ENCODE data around the gene ZNF202. TPM values are rescaled to one million over a fixed set of nuclear protein-coding genes. Genes with fewer than 3 reads are reported as not detected.

Gene ZNF202
- total RNA-seq (10 to 100 TPM; 10.7 to 11.1 TPM), polyA plus RNA-seq (ENCODE audit: insufficient read length in 2 of 2) (10 to 100 TPM; 13.9 to 15.0 TPM)
- long read RNA-seq, donor 1: 0 reads
- long read RNA-seq, donor 2: 0 reads
- long read RNA-seq, donor 3: 0 reads
- long read RNA-seq, donor 4: 0 reads

- Histone ChIP-seq H3K27me3 (ENCODE audit: control insufficient read depth, insufficient read depth, low read length) (no peaks in the 10 kb centered on the region), H3K4me3 (ENCODE audit: low read depth, low read length) (peak within 1 kb of the TSS; percentile 86), H3K27ac (ENCODE audit: low read depth, low read length) (peak within 1 kb of the TSS; percentile 34), H3K36me3 (ENCODE audit: control insufficient read depth, insufficient read depth, low read length) (peaks cover 5% of the 10 kb centered on the region), H3K4me1 (ENCODE audit: control insufficient read depth, insufficient read depth, low read length) (peaks cover 8% of the 10 kb centered on the region), H3K9me3 (ENCODE audit: control insufficient read depth, insufficient read depth, low read length) (no peaks in the 10 kb centered on the region)
- under 1% methylated on average over 62 of the region's 67 CpGs for WGBS (ENCODE audit: insufficient coverage)
- peak; percentile 84 to 98 (median 86) for DNase-seq (ENCODE audit: low read depth in 4 of 6, low spot score in 6 of 6)
Observed at GRCh38 chr11:123741159-123742030, at the start of gene ZNF202. Gene ZNF202, minus strand, starts transcription at chr11:123741660. Its CDS starts 10,772 bp downstream, at chr11:123730888.

GRCh38 chr11:123783536-123783935, 42.1 kb upstream of the ZNF202 start:
- H3K4me1 ChIP-seq (ENCODE audit: control insufficient read depth, insufficient read depth, low read length): no peaks in the 10 kb centered on the region
- H3K27ac ChIP-seq (ENCODE audit: low read depth, low read length): no peak overlapping the region
- no peaks in the 10 kb centered on the region for H3K9me3 ChIP-seq (ENCODE audit: control insufficient read depth, insufficient read depth, low read length)
- H3K27me3 ChIP-seq (ENCODE audit: control insufficient read depth, insufficient read depth, low read length): no peaks in the 10 kb centered on the region
- H3K36me3 ChIP-seq (ENCODE audit: control insufficient read depth, insufficient read depth, low read length): no peaks in the 10 kb centered on the region
- no CpG with 5 or more reads among the region's 1 CpG for WGBS (ENCODE audit: insufficient coverage)
- no peak for DNase-seq (ENCODE audit: low read depth in 4 of 6, low spot score in 6 of 6)
- no peak overlapping the region for H3K4me3 ChIP-seq (ENCODE audit: low read depth, low read length)

- DNase-seq (ENCODE audit: low read depth in 4 of 6, low spot score in 6 of 6): no peak
- Histone ChIP-seq H3K4me3 (ENCODE audit: low read depth, low read length) (no peak overlapping the region), H3K9me3 (ENCODE audit: control insufficient read depth, insufficient read depth, low read length) (no peaks in the 10 kb centered on the region), H3K27me3 (ENCODE audit: control insufficient read depth, insufficient read depth, low read length) (no peaks in the 10 kb centered on the region), H3K4me1 (ENCODE audit: control insufficient read depth, insufficient read depth, low read length) (no peaks in the 10 kb centered on the region), H3K27ac (ENCODE audit: low read depth, low read length) (no peak overlapping the region), H3K36me3 (ENCODE audit: control insufficient read depth, insufficient read depth, low read length) (no peaks in the 10 kb centered on the region)
- 71% methylated on average over 1 of the region's 1 CpG for WGBS (ENCODE audit: insufficient coverage)
Observed at GRCh38 chr11:123778511-123778910, 37.1 kb upstream of the ZNF202 start.

- no peaks in the 10 kb centered on the region for H3K4me1 ChIP-seq (ENCODE audit: control insufficient read depth, insufficient read depth, low read length)
- no peaks in the 10 kb centered on the region for H3K36me3 ChIP-seq (ENCODE audit: control insufficient read depth, insufficient read depth, low read length)
- DNase-seq (ENCODE audit: low read depth in 4 of 6, low spot score in 6 of 6): peak in 2 of 6 donors; percentile 7 to 36
- no peaks in the 10 kb centered on the region for H3K9me3 ChIP-seq (ENCODE audit: control insufficient read depth, insufficient read depth, low read length)
- WGBS (ENCODE audit: insufficient coverage): 56% methylated on average over 1 of the region's 4 CpGs
- no peak overlapping the region for H3K4me3 ChIP-seq (ENCODE audit: low read depth, low read length)
- no peak overlapping the region for H3K27ac ChIP-seq (ENCODE audit: low read depth, low read length)
- H3K27me3 ChIP-seq (ENCODE audit: control insufficient read depth, insufficient read depth, low read length): no peaks in the 10 kb centered on the region
Observed at GRCh38 chr11:123775715-123776549, 34.5 kb upstream of the ZNF202 start.

GRCh38 chr11:123775289-123775688, 33.8 kb upstream of the ZNF202 start:
- peak in 2 of 6 donors; percentile 8 to 58 for DNase-seq (ENCODE audit: low read depth in 4 of 6, low spot score in 6 of 6)
- no peak overlapping the region for H3K4me3 ChIP-seq (ENCODE audit: low read depth, low read length)
- H3K27ac ChIP-seq (ENCODE audit: low read depth, low read length): no peak overlapping the region
- H3K4me1 ChIP-seq (ENCODE audit: control insufficient read depth, insufficient read depth, low read length): no peaks in the 10 kb centered on the region
- H3K9me3 ChIP-seq (ENCODE audit: control insufficient read depth, insufficient read depth, low read length): no peaks in the 10 kb centered on the region
- no peaks in the 10 kb centered on the region for H3K36me3 ChIP-seq (ENCODE audit: control insufficient read depth, insufficient read depth, low read length)
- no peaks in the 10 kb centered on the region for H3K27me3 ChIP-seq (ENCODE audit: control insufficient read depth, insufficient read depth, low read length)
- no CpG with 5 or more reads among the region's 1 CpG for WGBS (ENCODE audit: insufficient coverage)

GRCh38 chr11:123773959-123774358, 32.5 kb upstream of the ZNF202 start:
- H3K36me3 ChIP-seq (ENCODE audit: control insufficient read depth, insufficient read depth, low read length): no peaks in the 10 kb centered on the region
- no CpG with 5 or more reads among the region's 1 CpG for WGBS (ENCODE audit: insufficient coverage)
- H3K27ac ChIP-seq (ENCODE audit: low read depth, low read length): no peak overlapping the region
- no peaks in the 10 kb centered on the region for H3K9me3 ChIP-seq (ENCODE audit: control insufficient read depth, insufficient read depth, low read length)
- no peak for DNase-seq (ENCODE audit: low read depth in 4 of 6, low spot score in 6 of 6)
- H3K4me1 ChIP-seq (ENCODE audit: control insufficient read depth, insufficient read depth, low read length): no peaks in the 10 kb centered on the region
- no peak overlapping the region for H3K4me3 ChIP-seq (ENCODE audit: low read depth, low read length)
- H3K27me3 ChIP-seq (ENCODE audit: control insufficient read depth, insufficient read depth, low read length): no peaks in the 10 kb centered on the region

- Histone ChIP-seq H3K9me3 (ENCODE audit: control insufficient read depth, insufficient read depth, low read length) (no peaks in the 10 kb centered on the region), H3K27me3 (ENCODE audit: control insufficient read depth, insufficient read depth, low read length) (no peaks in the 10 kb centered on the region), H3K4me3 (ENCODE audit: low read depth, low read length) (no peak overlapping the region), H3K27ac (ENCODE audit: low read depth, low read length) (no peak overlapping the region), H3K4me1 (ENCODE audit: control insufficient read depth, insufficient read depth, low read length) (no peaks in the 10 kb centered on the region), H3K36me3 (ENCODE audit: control insufficient read depth, insufficient read depth, low read length) (no peaks in the 10 kb centered on the region)
- WGBS (ENCODE audit: insufficient coverage): no CpG with 5 or more reads among the region's 2 CpGs
- no peak for DNase-seq (ENCODE audit: low read depth in 4 of 6, low spot score in 6 of 6)
Observed at GRCh38 chr11:123773026-123773425, 31.6 kb upstream of the ZNF202 start.

- Histone ChIP-seq H3K36me3 (ENCODE audit: control insufficient read depth, insufficient read depth, low read length) (no peaks in the 10 kb centered on the region), H3K4me3 (ENCODE audit: low read depth, low read length) (no peak overlapping the region), H3K27me3 (ENCODE audit: control insufficient read depth, insufficient read depth, low read length) (no peaks in the 10 kb centered on the region), H3K27ac (ENCODE audit: low read depth, low read length) (no peak overlapping the region), H3K4me1 (ENCODE audit: control insufficient read depth, insufficient read depth, low read length) (no peaks in the 10 kb centered on the region), H3K9me3 (ENCODE audit: control insufficient read depth, insufficient read depth, low read length) (no peaks in the 10 kb centered on the region)
- DNase-seq (ENCODE audit: low read depth in 4 of 6, low spot score in 6 of 6): no peak
- WGBS (ENCODE audit: insufficient coverage): no CpG with 5 or more reads among the region's 3 CpGs
Observed at GRCh38 chr11:123771664-123772063, 30.2 kb upstream of the ZNF202 start.

- Histone ChIP-seq H3K4me3 (ENCODE audit: low read depth, low read length) (no peak overlapping the region), H3K4me1 (ENCODE audit: control insufficient read depth, insufficient read depth, low read length) (no peaks in the 10 kb centered on the region), H3K36me3 (ENCODE audit: control insufficient read depth, insufficient read depth, low read length) (no peaks in the 10 kb centered on the region), H3K9me3 (ENCODE audit: control insufficient read depth, insufficient read depth, low read length) (no peaks in the 10 kb centered on the region), H3K27ac (ENCODE audit: low read depth, low read length) (no peak overlapping the region), H3K27me3 (ENCODE audit: control insufficient read depth, insufficient read depth, low read length) (no peaks in the 10 kb centered on the region)
- no peak for DNase-seq (ENCODE audit: low read depth in 4 of 6, low spot score in 6 of 6)
Observed at GRCh38 chr11:123770712-123771111, 29.3 kb upstream of the ZNF202 start.

All from spinal cord (tissue), 10 donors.